ENCODE results near the gene CRLF1. TPM values are rescaled to one million over a fixed set of nuclear protein-coding genes. Genes with fewer than 3 reads are reported as not detected.

Gene CRLF1
- polyA plus RNA-seq, 3 donors: 0.19 TPM; not detected in 2

DNA sequence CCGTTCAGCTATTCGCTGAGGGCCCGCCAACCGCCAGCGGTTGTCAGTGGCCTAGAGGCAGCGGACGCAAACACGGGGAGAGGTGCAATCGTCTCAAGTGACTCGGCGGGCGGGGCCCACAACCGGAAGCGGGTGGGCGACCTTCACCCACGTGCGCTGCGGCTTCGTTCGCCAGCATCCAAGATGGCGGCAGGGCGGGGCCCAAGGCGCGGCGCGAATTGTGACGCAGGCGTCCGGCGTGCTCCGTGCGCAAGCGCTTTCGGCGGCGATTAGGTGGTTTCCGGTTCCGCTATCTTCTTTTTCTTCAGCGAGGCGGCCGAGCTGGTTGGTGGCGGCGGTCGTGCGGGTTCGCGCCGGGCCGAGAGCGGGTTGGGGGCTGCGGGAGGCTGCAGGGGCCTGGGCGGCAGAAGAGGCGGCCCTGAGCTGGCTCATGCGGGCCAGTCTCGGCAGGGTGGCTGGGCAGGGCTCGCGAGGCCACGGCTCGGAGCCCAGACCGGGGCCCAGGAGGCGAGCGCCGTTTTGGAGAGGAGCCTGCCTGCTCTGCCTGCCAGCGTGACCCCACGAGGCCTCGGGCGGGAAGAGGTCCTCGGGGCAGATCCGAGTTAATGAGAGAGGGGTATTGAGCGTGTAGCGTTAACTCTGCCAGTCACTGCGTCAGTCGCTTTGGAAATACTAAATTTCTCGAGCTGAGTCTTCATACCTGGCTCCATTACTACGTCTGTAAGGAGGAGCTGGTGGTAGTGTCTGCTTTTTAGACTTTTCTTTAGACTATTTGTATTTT lies 34.8 kb downstream of the CRLF1 start, which contains the start of gene UBA52:
Gene UBA52, plus strand, starts transcription at position 294 of the 781 bp plus-strand sequence. CDS start 1,444 bp downstream, outside the sequence.
- Mint-ChIP-seq H3K27me3 (ENCODE audit: low read depth in 3 of 3) (peaks cover 0 to 3% (median 0%) of the 10 kb centered on the region in 3 donors), H3K4me3 (peak within 1 kb of the TSS; percentile 89 to 96), H3K36me3 (peaks cover 61 to 73% of the 10 kb centered on the region in 2 donors), H3K27ac (peak within 1 kb of the TSS; percentile 94 to 98 (median 97)), H3K4me1 (peaks cover 19% of the 10 kb centered on the region), H3K9me3 (peaks cover 0 to 2% (median 0%) of the 10 kb centered on the region in 7 donors)
- Histone ChIP-seq H4K20me1 (ENCODE audit: insufficient read depth, low read length) (peaks cover 41% of the 10 kb centered on the region), H3K27ac (ENCODE audit: low read depth in 1 of 2, low read length in 2 of 2) (peak within 1 kb of the TSS; percentile 85 to 97), H3K36me3 (replicated peaks in 1 of 2; ENCODE audit: control insufficient read depth in 1 of 2, insufficient read depth in 2 of 2, low read length in 2 of 2) (peaks cover 61 to 66% of the 10 kb centered on the region in 2 donors), H3K27me3 (ENCODE audit: control insufficient read depth in 2 of 2, insufficient read depth in 2 of 2, low read length in 2 of 2) (no peaks in the 10 kb centered on the region), H3K79me2 (ENCODE audit: insufficient read depth, low read length) (peaks cover 28% of the 10 kb centered on the region), H3K4me3 (replicated peaks in 1 of 3; ENCODE audit: low read depth in 2 of 3, low read length in 3 of 3) (peak within 1 kb of the TSS; percentile 83 to 94 (median 93)), H3K4me1 (ENCODE audit: control insufficient read depth in 1 of 2, insufficient read depth in 2 of 2, low read length in 2 of 2) (peaks cover 16 to 22% of the 10 kb centered on the region in 2 donors), H3K9me3 (replicated peaks in 1 of 2; ENCODE audit: control insufficient read depth in 1 of 2, insufficient read depth in 1 of 2, low read length in 2 of 2) (no peaks in the 10 kb centered on the region), H3K4me2 (replicated peaks; ENCODE audit: extremely low read depth, low read length, poor library complexity, severe bottlenecking) (peak within 1 kb of the TSS; percentile 87), H2AFZ (ENCODE audit: insufficient read depth, low read depth, low read length, poor library complexity, severe bottlenecking) (peak within 1 kb of the TSS; percentile 72), H3K9ac (ENCODE audit: insufficient read depth, low read length, poor library complexity, severe bottlenecking) (peak within 1 kb of the TSS; percentile 98)
- WGBS (ENCODE audit: insufficient coverage): under 1% methylated on average over 62 of the region's 75 CpGs
- intact Hi-C loops (cut with micrococcal nuclease): loop anchor here (1.0 to 5.0 kb wide), 3 partner anchors 15 to 94 kb away; partner anchors contain the start of genes ELL (in 1 of the 2) and KXD1 (in 1 of the 2)
- DNase-seq: peak; percentile 98 to 99 (median 98)
- TF ChIP-seq, protein P1, sequence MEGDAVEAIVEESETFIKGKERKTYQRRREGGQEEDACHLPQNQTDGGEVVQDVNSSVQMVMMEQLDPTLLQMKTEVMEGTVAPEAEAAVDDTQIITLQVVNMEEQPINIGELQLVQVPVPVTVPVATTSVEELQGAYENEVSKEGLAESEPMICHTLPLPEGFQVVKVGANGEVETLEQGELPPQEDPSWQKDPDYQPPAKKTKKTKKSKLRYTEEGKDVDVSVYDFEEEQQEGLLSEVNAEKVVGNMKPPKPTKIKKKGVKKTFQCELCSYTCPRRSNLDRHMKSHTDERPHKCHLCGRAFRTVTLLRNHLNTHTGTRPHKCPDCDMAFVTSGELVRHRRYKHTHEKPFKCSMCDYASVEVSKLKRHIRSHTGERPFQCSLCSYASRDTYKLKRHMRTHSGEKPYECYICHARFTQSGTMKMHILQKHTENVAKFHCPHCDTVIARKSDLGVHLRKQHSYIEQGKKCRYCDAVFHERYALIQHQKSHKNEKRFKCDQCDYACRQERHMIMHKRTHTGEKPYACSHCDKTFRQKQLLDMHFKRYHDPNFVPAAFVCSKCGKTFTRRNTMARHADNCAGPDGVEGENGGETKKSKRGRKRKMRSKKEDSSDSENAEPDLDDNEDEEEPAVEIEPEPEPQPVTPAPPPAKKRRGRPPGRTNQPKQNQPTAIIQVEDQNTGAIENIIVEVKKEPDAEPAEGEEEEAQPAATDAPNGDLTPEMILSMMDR (IDR thresholded peaks at IDR 0.05): no peak

GRCh38 chr19:18568367-18568766 lies 38.2 kb downstream of the CRLF1 start:
- Histone ChIP-seq H3K36me3 (replicated peaks in 1 of 2; ENCODE audit: control insufficient read depth in 1 of 2, insufficient read depth in 2 of 2, low read length in 2 of 2) (peaks cover 60 to 66% of the 10 kb centered on the region in 2 donors), H3K4me1 (ENCODE audit: control insufficient read depth in 1 of 2, insufficient read depth in 2 of 2, low read length in 2 of 2) (peaks cover 16 to 20% of the 10 kb centered on the region in 2 donors), H3K27me3 (ENCODE audit: control insufficient read depth in 2 of 2, insufficient read depth in 2 of 2, low read length in 2 of 2) (no peaks in the 10 kb centered on the region), H2AFZ (ENCODE audit: insufficient read depth, low read depth, low read length, poor library complexity, severe bottlenecking) (no peak overlapping the region), H3K9ac (ENCODE audit: insufficient read depth, low read length, poor library complexity, severe bottlenecking) (no peak overlapping the region), H3K4me3 (replicated peaks in 1 of 3; ENCODE audit: low read depth in 2 of 3, low read length in 3 of 3) (no peak overlapping the region), H3K79me2 (ENCODE audit: insufficient read depth, low read length) (peaks cover 17% of the 10 kb centered on the region), H3K4me2 (replicated peaks; ENCODE audit: extremely low read depth, low read length, poor library complexity, severe bottlenecking) (no peak overlapping the region), H4K20me1 (ENCODE audit: insufficient read depth, low read length) (peaks cover 12% of the 10 kb centered on the region), H3K27ac (ENCODE audit: low read depth in 1 of 2, low read length in 2 of 2) (no peak overlapping the region), H3K9me3 (replicated peaks in 1 of 2; ENCODE audit: control insufficient read depth in 1 of 2, insufficient read depth in 1 of 2, low read length in 2 of 2) (no peaks in the 10 kb centered on the region)
- peaks cover 0 to 2% (median 0%) of the 10 kb centered on the region in 7 donors for H3K9me3 Mint-ChIP-seq
- intact Hi-C loops (cut with micrococcal nuclease): loop anchor here in 1 of 2 donors (5.0 kb wide), 1 partner anchor 41 kb away; no protein-coding TSS in a partner anchor
- TF ChIP-seq, protein P1 (IDR thresholded peaks at IDR 0.05): no peak
- peaks cover 0 to 3% (median 2%) of the 10 kb centered on the region in 3 donors for H3K27me3 Mint-ChIP-seq (ENCODE audit: low read depth in 3 of 3)
- H3K27ac Mint-ChIP-seq: peak overlapping the region in 1 of 7 donors; percentile 48
- no peak for DNase-seq
- peaks cover 59 to 73% of the 10 kb centered on the region in 2 donors for H3K36me3 Mint-ChIP-seq
- 92% methylated on average over 13 of the region's 15 CpGs for WGBS (ENCODE audit: insufficient coverage)
- peaks cover 17% of the 10 kb centered on the region for H3K4me1 Mint-ChIP-seq
- no peak overlapping the region for H3K4me3 Mint-ChIP-seq

Measured in CD14-positive monocyte (primary cell).